GM19035 (cell line): ENCODE results near the gene RNH1.

Source experiments
- ATAC-seq: cut with Tn5 transposase; IDR thresholded peaks from one replicate; pipeline ENCODE4 v1.9.1; 2021; ENCODE audit not compliant: unreplicated experiment

Gene RNH1

GRCh38 chr11:499201-500076, 7.6 kb downstream of the RNH1 start:
- ATAC-seq: no peak

- no peak for ATAC-seq
Observed at GRCh38 chr11:498297-499181, 8.5 kb downstream of the RNH1 start.

- no peak for ATAC-seq
Observed at GRCh38 chr11:497565-498296, 9.3 kb downstream of the RNH1 start.

DNA sequence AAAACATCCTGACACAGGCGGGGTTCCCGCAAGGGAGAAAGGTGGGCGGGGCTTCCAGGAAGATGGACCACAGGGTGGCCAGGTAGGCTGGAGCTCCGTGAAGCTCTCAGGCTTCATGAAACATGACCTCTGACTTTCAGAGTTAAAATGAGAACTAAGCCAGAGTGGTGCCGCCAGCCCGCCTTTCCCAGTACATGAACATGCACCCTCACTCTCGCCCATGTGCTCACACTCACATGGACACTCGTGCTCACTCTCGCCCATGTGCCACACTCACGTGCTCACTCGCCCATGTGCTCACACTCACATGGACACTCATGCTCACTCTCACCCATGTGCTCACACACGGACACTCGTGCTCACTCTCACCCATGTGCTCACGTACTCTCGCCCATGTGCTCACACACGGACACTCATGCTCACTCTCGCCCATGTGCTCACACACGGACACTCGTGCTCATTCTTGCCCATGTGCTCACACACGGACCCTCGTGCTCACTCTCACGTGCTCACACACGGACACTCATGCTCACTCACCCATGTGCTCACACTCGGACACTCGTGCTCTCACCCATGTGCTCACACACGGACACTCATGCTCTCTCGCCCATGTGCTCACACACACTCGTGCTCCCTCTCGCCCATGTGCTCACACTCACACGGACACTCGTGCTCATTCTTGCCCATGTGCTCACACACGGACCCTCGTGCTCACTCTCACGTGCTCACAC, 10.0 kb downstream of the RNH1 start:
- ATAC-seq: no peak

DNA sequence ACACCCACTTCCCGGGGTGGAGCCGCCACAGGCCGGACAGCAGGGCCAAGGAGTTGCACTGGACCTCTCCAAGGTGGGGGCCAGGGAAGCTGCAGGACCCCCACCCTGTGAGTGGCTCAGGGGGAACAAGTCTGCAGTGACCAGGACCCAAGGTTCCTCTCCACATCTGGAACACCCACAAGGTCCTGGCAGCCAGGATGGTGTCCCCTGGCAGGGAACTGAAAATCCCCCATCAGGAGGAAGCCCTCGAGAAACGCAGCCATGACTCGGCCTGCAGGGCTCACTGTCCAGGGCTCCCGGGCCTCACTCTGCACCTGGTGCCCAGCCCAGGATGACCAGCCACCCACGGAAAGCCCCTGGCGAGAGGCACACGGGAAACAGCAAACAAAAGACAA, 11.5 kb downstream of the RNH1 start:
- ATAC-seq: no peak

GRCh38 chr11:494761-495536, 12.1 kb downstream of the RNH1 start:
- ATAC-seq: no peak

DNA sequence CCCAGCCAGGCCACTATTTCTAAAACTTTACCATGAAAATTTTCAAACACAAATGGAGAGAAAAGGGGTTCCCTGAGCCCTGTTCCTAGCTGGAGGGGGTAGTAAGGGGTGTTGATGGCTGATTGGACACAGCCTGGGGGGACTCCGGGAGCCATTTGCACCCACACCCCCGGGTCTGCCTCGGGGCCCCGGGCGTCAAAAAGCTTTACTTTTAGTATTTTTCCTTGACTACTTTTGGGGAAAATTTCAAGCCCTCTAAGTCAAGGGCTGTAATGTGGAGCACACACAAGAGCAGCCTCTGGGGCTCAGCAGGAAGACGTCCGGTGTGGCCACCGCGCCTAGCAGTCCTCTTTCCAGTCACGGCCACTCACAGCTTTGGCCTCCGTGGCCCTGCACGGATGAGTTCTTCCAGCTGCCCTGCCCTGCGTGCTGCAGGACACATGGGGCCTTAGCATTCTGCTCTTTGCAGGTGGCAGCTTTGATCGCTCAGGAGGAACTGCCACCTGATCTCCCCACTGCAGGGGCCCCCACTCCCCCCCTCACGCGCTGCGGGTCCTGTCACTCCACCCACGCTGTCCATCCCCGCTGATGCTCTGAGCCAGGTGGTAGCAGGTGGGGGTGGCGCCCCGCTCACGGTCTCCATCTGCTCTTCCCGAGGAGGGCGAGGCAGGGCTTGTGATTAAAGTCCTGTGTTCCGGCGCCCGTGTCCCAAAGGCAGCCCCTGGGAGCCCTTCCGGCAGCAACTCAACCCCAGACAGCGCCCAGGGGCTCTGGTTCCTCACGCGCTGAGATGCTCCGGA, 14.4 kb downstream of the RNH1 start:
- ATAC-seq: no peak

DNA sequence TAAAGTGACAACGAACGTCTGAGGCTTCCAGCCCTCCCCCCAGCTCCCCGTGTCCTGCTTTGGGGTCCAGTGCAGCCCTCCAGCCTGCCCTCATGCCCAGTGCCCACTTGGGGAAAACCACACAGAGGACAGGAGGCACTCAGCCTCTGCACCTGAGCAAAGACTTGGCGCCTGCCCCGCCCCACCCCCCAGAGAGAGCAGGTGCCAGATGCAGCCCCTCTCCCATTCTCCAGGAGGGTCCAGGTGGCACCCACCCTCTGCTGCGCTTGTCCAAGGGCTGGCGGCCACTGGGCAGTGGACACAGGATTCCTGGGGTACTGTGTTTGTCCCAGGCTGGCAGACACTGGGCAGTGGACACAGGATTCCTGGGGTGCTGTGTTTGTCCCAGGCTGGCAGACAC, 15.7 kb downstream of the RNH1 start:
- ATAC-seq: no peak

- ATAC-seq: no peak
Observed at GRCh38 chr11:490930-491260, 16.1 kb downstream of the RNH1 start.

DNA sequence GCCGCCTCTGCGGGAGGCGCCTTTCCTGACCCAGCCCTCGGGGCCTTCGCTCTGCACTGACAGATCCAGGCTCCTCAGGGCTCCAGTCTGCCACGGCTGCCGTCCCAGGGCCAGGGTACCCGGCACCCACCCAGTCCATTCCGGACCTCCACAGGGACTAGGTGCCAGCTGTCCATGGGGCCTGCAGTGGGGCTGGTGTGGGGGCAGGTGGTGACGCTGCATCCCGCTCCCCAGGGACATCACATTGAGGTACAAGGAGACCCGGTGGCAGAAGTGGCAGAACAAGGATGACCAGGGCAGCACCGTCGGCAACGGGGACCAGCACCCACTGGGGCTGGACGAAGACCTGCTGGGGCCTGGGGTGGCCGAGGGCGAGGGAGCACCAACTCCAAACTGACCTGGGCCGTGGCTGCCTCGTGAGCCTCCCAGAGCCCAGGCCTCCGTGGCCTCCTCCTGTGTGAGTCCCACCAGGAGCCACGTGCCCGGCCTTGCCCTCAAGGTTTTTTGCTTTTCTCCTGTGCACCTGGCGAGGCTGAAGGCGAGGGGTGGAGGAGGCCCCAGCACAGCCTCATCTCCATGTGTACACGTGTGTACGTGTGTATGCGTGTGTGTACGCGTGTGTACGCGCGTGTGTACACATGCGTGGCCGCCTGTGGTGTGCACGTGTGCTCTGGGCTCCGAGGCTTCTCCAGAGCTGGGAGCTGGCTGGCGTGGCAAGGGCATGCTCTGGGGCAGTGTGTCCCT, 16.7 kb downstream of the RNH1 start:
- ATAC-seq: no peak

- no peak for ATAC-seq
Observed at GRCh38 chr11:489610-490185, 17.3 kb downstream of the RNH1 start.

DNA sequence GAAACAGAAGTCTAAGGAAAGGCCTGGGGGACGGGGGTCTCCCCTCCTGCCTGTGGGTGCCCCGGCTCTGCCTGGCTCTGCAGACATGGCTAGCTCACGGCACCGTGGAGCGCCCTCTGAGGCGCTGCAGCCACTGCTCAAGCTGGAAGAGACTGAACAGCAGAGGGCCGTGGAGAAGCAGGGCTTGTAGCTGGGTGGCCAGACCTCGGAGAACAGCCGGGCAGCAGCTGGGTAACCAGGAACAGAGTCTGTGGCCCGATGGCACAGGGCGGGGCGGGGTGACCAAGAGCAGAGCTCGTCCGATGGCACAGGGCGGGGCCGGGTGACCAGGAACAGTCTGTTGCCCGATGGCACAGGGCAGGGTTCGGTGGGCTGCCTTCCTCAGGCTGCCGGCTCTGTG, 18.1 kb downstream of the RNH1 start:
- no peak for ATAC-seq

DNA sequence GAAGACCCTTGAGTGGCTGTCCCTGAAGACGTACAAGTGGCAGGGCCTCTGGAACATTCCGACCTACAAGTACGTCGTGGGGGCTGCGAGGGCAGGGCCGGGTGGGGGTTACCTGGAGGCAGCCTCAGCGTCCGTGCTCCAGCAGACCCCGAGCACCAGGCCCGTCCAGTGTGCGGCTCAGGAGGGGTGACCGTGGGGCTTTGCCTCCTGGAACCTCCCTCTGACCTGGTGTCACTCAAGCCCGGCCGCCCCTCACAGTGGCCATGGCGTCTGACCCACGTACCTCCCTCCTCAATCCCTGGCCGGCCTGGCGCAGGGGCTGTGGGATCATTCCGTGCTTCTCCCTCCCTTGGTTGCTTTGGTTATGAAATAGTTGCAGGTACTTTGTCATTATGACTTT, 18.5 kb downstream of the RNH1 start:
- ATAC-seq: no peak

- no peak for ATAC-seq
Observed at GRCh38 chr11:488062-488461, 19.0 kb downstream of the RNH1 start.

DNA sequence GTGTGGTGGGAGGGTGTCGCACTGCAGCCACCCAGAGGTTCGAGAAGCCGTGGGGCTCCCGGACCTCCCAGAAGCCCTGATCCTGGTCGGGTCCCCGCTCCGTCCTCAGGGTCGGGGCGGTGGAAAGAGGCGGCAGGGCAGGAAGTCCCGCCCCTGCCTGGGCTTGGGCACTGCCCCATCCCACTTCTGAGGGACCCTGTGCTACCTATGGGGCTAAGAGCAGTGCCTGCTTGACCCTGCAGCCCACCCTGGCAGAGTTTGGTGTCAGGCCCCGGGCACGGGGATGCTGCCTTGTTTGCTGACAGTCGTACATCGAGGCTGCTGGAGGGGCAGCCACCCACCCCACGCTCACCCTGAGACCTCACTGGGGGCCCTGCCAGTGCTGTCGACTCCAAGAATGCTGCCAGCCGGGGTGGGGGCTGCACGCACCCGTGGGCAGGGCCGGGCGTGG, 19.4 kb downstream of the RNH1 start:
- no peak for ATAC-seq

DNA sequence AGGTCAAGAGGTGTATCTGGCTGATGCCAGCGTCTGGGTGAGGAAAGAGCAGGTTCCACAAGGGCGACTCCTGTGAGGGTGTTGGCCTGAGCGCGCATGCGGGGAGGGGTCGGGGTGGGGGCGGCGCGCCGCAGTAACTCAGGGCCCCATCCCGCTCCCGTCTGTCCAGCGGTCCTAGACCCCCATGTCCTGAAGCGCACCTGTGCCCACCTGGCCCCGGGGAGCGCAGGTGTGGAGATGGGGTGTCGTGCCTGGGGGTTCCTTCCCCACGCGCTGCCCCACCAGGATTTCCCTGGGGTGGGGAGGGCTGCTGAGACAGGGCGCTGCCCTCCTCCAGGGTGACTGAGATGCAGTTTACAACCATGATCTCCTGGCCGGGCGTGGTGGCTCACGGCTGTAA, 20.9 kb downstream of the RNH1 start:
- no peak for ATAC-seq

GRCh38 chr11:484616-485015, 22.4 kb downstream of the RNH1 start:
- no peak for ATAC-seq

DNA sequence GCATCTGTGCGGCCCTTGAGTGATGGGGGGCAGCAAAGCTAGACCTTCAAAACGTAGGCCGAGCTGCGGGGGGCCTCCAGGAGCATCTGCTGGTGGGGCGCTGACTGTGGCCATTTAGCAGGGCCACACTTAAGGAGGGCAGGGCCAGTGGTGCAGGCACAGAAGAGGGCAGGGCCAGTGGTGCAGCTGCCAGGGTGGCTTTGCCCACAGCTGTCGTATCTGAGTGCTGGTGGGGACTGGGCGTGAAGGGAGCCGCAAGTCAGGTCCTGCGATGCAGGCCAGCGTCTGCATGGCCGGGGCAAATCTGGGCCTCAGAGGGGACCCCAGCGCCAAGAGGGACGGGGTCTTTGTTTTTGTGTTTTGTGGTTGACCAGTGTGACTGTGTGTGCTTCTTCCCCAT, 27.7 kb downstream of the RNH1 start:
- ATAC-seq: no peak
